ENCODE data around the gene HSD11B2.

HSD11B2 gene

GRCh38 chr16:67449336-67449735, 18.4 kb downstream of the HSD11B2 start:
- TF ChIP-seq POLR2A (IDR thresholded peaks at IDR 0.05; ENCODE audit: extremely low read depth, insufficient read length) (no peak), MAX (IDR thresholded peaks at IDR 0.05; ENCODE audit: low read depth, low read length) (no peak), CTCF (IDR thresholded peaks at IDR 0.05; ENCODE audit: low read depth, low read length) (no peak), MYC (IDR thresholded peaks at IDR 0.05; ENCODE audit: low read depth, low read length) (no peak)
- no peak for DNase-seq (ENCODE audit: low read depth)
- H3K4me3 ChIP-seq (ENCODE audit: low read depth, low read length), result no peak overlapping the region

GRCh38 chr16:67449739-67450138, 18.8 kb downstream of the HSD11B2 start:
- no peak for TF ChIP-seq MYC (IDR thresholded peaks at IDR 0.05; ENCODE audit: low read depth, low read length)
- no peak for TF ChIP-seq MAX (IDR thresholded peaks at IDR 0.05; ENCODE audit: low read depth, low read length)
- TF ChIP-seq CTCF (IDR thresholded peaks at IDR 0.05; ENCODE audit: low read depth, low read length), result no peak
- no peak for TF ChIP-seq POLR2A (IDR thresholded peaks at IDR 0.05; ENCODE audit: extremely low read depth, insufficient read length)
- no peak overlapping the region for H3K4me3 ChIP-seq (ENCODE audit: low read depth, low read length)
- DNase-seq (ENCODE audit: low read depth), result no peak

- H3K4me3 ChIP-seq (ENCODE audit: low read depth, low read length), result no peak overlapping the region
- TF ChIP-seq CTCF (IDR thresholded peaks at IDR 0.05; ENCODE audit: low read depth, low read length) (no peak), MYC (IDR thresholded peaks at IDR 0.05; ENCODE audit: low read depth, low read length) (no peak), MAX (IDR thresholded peaks at IDR 0.05; ENCODE audit: low read depth, low read length) (no peak), POLR2A (IDR thresholded peaks at IDR 0.05; ENCODE audit: extremely low read depth, insufficient read length) (no peak)
- no peak for DNase-seq (ENCODE audit: low read depth)
Measured at GRCh38 chr16:67451061-67451703, 20.3 kb downstream of the HSD11B2 start.

- no peak for DNase-seq (ENCODE audit: low read depth)
- TF ChIP-seq MAX (IDR thresholded peaks at IDR 0.05; ENCODE audit: low read depth, low read length) (no peak), POLR2A (IDR thresholded peaks at IDR 0.05; ENCODE audit: extremely low read depth, insufficient read length) (no peak), MYC (IDR thresholded peaks at IDR 0.05; ENCODE audit: low read depth, low read length) (no peak), CTCF (IDR thresholded peaks at IDR 0.05; ENCODE audit: low read depth, low read length) (no peak)
Measured at GRCh38 chr16:67451704-67452435, 20.9 kb downstream of the HSD11B2 start.

GRCh38 chr16:67454104-67454503, 23.2 kb downstream of the HSD11B2 start:
- DNase-seq (ENCODE audit: low read depth), result no peak
- no peak overlapping the region for H3K4me3 ChIP-seq (ENCODE audit: low read depth, low read length)
- TF ChIP-seq MYC (IDR thresholded peaks at IDR 0.05; ENCODE audit: low read depth, low read length) (no peak), POLR2A (IDR thresholded peaks at IDR 0.05; ENCODE audit: extremely low read depth, insufficient read length) (no peak), CTCF (IDR thresholded peaks at IDR 0.05; ENCODE audit: low read depth, low read length) (no peak), MAX (IDR thresholded peaks at IDR 0.05; ENCODE audit: low read depth, low read length) (no peak)

More at GRCh38 chr16:67451704-67452435, 20.9 kb downstream of the HSD11B2 start:
- H3K4me3 ChIP-seq (ENCODE audit: low read depth, low read length), result no peak overlapping the region

Data from NB4 (cell line).